Hepatocyte (in vitro differentiated cells): ENCODE results near the gene RPGRIP1L.

Source experiments
- EZH2 ChIP-seq: fragments of 200-600 bp; sonication (generic); IDR thresholded peaks from 2 replicates; pipeline ENCODE4 v1.6.1; 2016; ENCODE audit warnings: antibody characterized with exemption, mild to moderate bottlenecking, borderline replicate concordance
- TF ChIP-seq, protein P1 (sequence below): fragments of 200-600 bp; sonication (generic); IDR thresholded peaks from 2 replicates; pipeline ENCODE4 v1.5.1; 2016; ENCODE audit warnings: antibody characterized with exemption, mild to moderate bottlenecking; ENCODE audit not compliant: poor library complexity

DNA sequence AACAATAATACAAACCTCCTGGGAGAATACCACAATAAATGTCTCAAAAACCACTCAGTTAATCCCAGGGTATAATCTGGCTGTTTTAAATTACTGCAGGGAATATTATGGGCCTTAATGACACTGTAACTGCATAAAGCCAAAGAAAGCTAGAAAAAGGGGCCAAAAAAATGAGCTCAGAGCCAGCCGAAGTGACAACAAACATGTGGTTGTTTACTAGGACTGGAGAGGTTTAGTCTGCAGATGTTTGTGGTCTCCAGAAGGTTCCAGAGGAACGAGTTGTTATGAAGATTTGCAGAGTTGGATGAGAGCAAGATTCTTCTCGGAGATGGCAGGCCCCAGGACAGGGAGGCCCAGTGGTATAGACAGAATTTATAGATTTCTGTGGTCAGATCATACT, 103.5 kb downstream of the RPGRIP1L start:
- no peak for TF ChIP-seq EZH2
- TF ChIP-seq, protein P1, sequence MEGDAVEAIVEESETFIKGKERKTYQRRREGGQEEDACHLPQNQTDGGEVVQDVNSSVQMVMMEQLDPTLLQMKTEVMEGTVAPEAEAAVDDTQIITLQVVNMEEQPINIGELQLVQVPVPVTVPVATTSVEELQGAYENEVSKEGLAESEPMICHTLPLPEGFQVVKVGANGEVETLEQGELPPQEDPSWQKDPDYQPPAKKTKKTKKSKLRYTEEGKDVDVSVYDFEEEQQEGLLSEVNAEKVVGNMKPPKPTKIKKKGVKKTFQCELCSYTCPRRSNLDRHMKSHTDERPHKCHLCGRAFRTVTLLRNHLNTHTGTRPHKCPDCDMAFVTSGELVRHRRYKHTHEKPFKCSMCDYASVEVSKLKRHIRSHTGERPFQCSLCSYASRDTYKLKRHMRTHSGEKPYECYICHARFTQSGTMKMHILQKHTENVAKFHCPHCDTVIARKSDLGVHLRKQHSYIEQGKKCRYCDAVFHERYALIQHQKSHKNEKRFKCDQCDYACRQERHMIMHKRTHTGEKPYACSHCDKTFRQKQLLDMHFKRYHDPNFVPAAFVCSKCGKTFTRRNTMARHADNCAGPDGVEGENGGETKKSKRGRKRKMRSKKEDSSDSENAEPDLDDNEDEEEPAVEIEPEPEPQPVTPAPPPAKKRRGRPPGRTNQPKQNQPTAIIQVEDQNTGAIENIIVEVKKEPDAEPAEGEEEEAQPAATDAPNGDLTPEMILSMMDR: no peak
